ENCODE measurements around the gene DHRS3. TPM values are rescaled to one million over a fixed set of nuclear protein-coding genes. Genes with fewer than 3 reads are reported as not detected.

DHRS3 gene
- total RNA-seq, 1 experiment from 2014 or later, result 87.0 TPM

DNA sequence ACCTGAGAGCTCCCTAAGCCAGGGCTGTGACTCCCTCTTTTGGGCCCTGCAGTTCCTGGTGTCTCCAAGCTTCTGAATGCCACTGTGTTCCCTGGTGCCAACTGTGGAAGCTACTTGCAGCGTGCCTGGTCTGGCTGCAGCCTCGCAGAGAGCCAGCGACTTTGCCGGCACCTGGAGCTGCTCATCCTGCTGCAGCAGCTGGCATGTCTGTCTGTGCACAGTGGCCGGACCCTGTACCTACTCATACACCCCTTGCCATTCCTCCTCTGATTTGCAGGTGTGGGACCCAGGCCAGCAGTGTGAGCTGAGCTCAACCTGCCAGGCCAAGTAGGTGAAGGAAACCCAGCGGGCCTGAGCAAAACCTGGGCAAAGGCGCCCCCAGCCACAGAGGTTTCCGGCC, 13.6 kb upstream of the DHRS3 start:
- DNase-seq (ENCODE audit: low read depth, low spot score), result no peak
- BruUV-seq (replicated peaks), result no TSS peak
- no peak for ATAC-seq
- no peak overlapping the region for H2AFZ ChIP-seq (ENCODE audit: low read depth, low read length, poor library complexity, severe bottlenecking)
- no peaks in the 10 kb centered on the region for H3K36me3 ChIP-seq (ENCODE audit: control insufficient read depth in 1 of 2, insufficient read depth in 2 of 2, low read length in 2 of 2)
- no peaks in the 10 kb centered on the region for H3K27me3 ChIP-seq (ENCODE audit: insufficient read depth, low read length)
- no peak overlapping the region for H3K27ac ChIP-seq (ENCODE audit: low read depth, low read length)
- intact Hi-C loops (cut with micrococcal nuclease), result no loop called here
- H4K20me1 ChIP-seq (ENCODE audit: insufficient read depth), result no peaks in the 10 kb centered on the region
- H3K9ac ChIP-seq (ENCODE audit: low read length), result no peak overlapping the region
- H3K4me3 ChIP-seq (replicated peaks in 1 of 2; ENCODE audit: low read depth in 1 of 2, low read length in 2 of 2), result no peak overlapping the region
- ChIA-PET RAD21 (ENCODE audit: low non-redundant PET in 1 of 2, low total read pairs in 2 of 2, uncharacterized antibody in 2 of 2, unreplicated experiment in 2 of 2) (no interaction called here), CTCF (no interaction called here), POLR2A (no interaction called here)
- H3K9me2 ChIP-seq (ENCODE audit: insufficient read depth), result no peaks in the 10 kb centered on the region
- no peaks in the 10 kb centered on the region for H3K9me3 ChIP-seq (ENCODE audit: control insufficient read depth in 1 of 2, insufficient read depth in 1 of 2, low read depth in 1 of 2, low read length in 2 of 2)
- TF ChIP-seq MAX (IDR thresholded peaks at IDR 0.05) (no peak), ELF1 (IDR thresholded peaks at IDR 0.05; ENCODE audit: borderline replicate concordance, low read depth) (no peak), TCF7L2 (IDR thresholded peaks at IDR 0.05; ENCODE audit: borderline replicate concordance, extremely low read depth, insufficient read depth, insufficient read length) (no peak), YY1 (IDR thresholded peaks at IDR 0.05; ENCODE audit: extremely low read depth, insufficient replicate concordance, low read depth, low read length) (no peak), FOSL1 (IDR thresholded peaks at IDR 0.05; ENCODE audit: low read depth) (no peak), POLR2AphosphoS5 (IDR thresholded peaks at IDR 0.05; ENCODE audit: low read depth, low read length) (no peak), SRF (IDR thresholded peaks at IDR 0.05; ENCODE audit: low read depth) (no peak), CEBPB (IDR thresholded peaks at IDR 0.05; ENCODE audit: low read depth) (no peak), ZNF274 (IDR thresholded peaks at IDR 0.05; ENCODE audit: low read depth, low read length) (no peak), SP1 (IDR thresholded peaks at IDR 0.05; ENCODE audit: low read depth) (no peak), SIN3A (IDR thresholded peaks at IDR 0.05; ENCODE audit: low read depth) (no peak), RAD21 (IDR thresholded peaks at IDR 0.05; ENCODE audit: low read depth) (no peak)
- TF ChIP-seq, protein P1, sequence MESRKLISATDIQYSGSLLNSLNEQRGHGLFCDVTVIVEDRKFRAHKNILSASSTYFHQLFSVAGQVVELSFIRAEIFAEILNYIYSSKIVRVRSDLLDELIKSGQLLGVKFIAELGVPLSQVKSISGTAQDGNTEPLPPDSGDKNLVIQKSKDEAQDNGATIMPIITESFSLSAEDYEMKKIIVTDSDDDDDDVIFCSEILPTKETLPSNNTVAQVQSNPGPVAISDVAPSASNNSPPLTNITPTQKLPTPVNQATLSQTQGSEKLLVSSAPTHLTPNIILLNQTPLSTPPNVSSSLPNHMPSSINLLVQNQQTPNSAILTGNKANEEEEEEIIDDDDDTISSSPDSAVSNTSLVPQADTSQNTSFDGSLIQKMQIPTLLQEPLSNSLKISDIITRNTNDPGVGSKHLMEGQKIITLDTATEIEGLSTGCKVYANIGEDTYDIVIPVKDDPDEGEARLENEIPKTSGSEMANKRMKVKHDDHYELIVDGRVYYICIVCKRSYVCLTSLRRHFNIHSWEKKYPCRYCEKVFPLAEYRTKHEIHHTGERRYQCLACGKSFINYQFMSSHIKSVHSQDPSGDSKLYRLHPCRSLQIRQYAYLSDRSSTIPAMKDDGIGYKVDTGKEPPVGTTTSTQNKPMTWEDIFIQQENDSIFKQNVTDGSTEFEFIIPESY (IDR thresholded peaks at IDR 0.05; ENCODE audit: extremely low read depth, insufficient replicate concordance, low read length), result no peak
- no peak overlapping the region for H3K4me2 ChIP-seq (ENCODE audit: low read length)
- no peaks in the 10 kb centered on the region for H3K4me1 ChIP-seq (ENCODE audit: control insufficient read depth in 1 of 2, insufficient read depth in 2 of 2, low read length in 2 of 2)
- H3K79me2 ChIP-seq (ENCODE audit: insufficient read depth, low read length), result no peaks in the 10 kb centered on the region

Data from HCT116 (cell line).